ENCODE data around the gene KCNQ1. TPM values are rescaled to one million over a fixed set of nuclear protein-coding genes. Genes with fewer than 3 reads are reported as not detected.

Gene KCNQ1
- total and polyA plus RNA-seq, 2 of the 13 experiments (the other 11 are each of a cell fraction or from before 2014, with no cell fraction given), result 0.02 to 0.08 TPM

DNA sequence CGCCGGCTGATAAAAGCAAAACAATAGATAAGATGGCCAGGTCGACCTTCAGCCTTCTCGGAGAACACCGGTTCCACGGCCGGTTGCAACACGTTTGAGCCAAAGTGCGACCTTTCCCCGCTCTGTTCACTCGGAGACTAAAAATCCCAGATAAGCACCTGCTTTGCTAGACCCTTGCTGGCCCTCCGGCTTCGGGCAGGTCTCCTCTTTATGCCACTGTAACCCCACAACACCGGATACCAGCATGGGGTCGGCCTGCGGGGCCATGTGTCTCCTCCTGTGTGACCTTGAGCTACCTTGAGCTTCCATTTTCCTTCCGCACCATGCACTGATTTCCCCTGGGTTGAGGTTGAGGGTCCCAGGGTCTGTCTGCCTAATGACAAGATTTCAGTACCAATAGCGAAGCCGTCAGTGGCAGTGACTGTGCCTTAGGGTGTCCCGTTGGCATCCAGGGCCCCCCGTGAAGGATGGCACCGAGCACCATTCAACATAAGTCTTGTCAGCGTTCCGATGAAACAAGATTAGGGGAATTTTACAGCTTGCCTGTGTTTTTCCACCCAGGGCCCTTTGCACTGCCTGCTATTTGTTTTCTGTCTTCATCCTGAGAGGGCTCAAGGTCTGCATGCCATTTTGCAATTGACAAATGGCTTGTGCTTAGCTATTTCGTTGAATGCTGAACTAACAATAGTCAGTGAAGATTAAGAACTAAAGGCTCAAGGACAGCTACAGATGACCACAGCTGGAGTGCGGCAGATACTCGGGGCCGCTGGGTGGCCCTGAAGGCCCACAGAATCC lies 118.6 kb downstream of the KCNQ1 start (continued):
- TF ChIP-seq, protein P1, sequence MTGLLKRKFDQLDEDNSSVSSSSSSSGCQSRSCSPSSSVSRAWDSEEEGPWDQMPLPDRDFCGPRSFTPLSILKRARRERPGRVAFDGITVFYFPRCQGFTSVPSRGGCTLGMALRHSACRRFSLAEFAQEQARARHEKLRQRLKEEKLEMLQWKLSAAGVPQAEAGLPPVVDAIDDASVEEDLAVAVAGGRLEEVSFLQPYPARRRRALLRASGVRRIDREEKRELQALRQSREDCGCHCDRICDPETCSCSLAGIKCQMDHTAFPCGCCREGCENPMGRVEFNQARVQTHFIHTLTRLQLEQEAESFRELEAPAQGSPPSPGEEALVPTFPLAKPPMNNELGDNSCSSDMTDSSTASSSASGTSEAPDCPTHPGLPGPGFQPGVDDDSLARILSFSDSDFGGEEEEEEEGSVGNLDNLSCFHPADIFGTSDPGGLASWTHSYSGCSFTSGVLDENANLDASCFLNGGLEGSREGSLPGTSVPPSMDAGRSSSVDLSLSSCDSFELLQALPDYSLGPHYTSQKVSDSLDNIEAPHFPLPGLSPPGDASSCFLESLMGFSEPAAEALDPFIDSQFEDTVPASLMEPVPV (CRISPR knock-in tag; IDR thresholded peaks at IDR 0.05), result no peak; the same call in 1 of the 2 replicates
- TF ChIP-seq ZFP82 (CRISPR knock-in tag; IDR thresholded peaks at IDR 0.05; ENCODE audit: borderline replicate concordance) (no peak), RELA (CRISPR knock-in tag; IDR thresholded peaks at IDR 0.05) (no peak), ZMAT5 (CRISPR knock-in tag; IDR thresholded peaks at IDR 0.05; ENCODE audit: borderline replicate concordance, low read depth) (no peak), TOPORS (CRISPR knock-in tag; IDR thresholded peaks at IDR 0.05) (no peak), PAXIP1 (CRISPR knock-in tag; conservative IDR thresholded peaks at IDR 0.05) (peak; percentile 94), ZNF335 (CRISPR knock-in tag; IDR thresholded peaks at IDR 0.05) (no peak; the same call in 1 of the 2 replicates), KAT8 (CRISPR knock-in tag; IDR thresholded peaks at IDR 0.05) (peak; percentile 29; the same call in 1 of the 2 replicates), ATRX (CRISPR knock-in tag; IDR thresholded peaks at IDR 0.05; ENCODE audit: borderline replicate concordance) (no peak), SUZ12 (IDR thresholded peaks at IDR 0.05; ENCODE audit: low read depth, low read length) (no peak), ZNF615 (CRISPR knock-in tag; IDR thresholded peaks at IDR 0.05; ENCODE audit: borderline replicate concordance) (no peak), BORCS8-MEF2B (CRISPR knock-in tag; IDR thresholded peaks at IDR 0.05) (no peak; the same call in 1 of the 2 replicates), KDM4B (CRISPR knock-in tag; IDR thresholded peaks at IDR 0.05) (peak; percentile 81; the same call in 1 of the 2 replicates), RXRB (CRISPR knock-in tag; IDR thresholded peaks at IDR 0.05; ENCODE audit: borderline replicate concordance) (peak; percentile 57; the same call in 1 of the 2 replicates), KDM3A (CRISPR knock-in tag; IDR thresholded peaks at IDR 0.05; ENCODE audit: low read depth) (no peak), ZNF678 (CRISPR knock-in tag; IDR thresholded peaks at IDR 0.05) (no peak), NR0B2 (CRISPR knock-in tag; IDR thresholded peaks at IDR 0.05) (no peak), ZNF333 (CRISPR knock-in tag; IDR thresholded peaks at IDR 0.05; ENCODE audit: borderline replicate concordance) (no peak), ZFP36L1 (CRISPR knock-in tag; IDR thresholded peaks at IDR 0.05) (no peak), CEBPG (CRISPR knock-in tag; IDR thresholded peaks at IDR 0.05) (peak; percentile 91), ZNF24 (IDR thresholded peaks at IDR 0.05) (no peak), MYPOP (CRISPR knock-in tag; IDR thresholded peaks at IDR 0.05) (no peak), ZNF563 (CRISPR knock-in tag; IDR thresholded peaks at IDR 0.05) (peak; percentile 26; the same call in 1 of the 2 replicates), ZNF329 (CRISPR knock-in tag; IDR thresholded peaks at IDR 0.05; ENCODE audit: low read depth) (peak; percentile 30; the same call in 1 of the 2 replicates)

Data from HepG2 (cell line).